MCF 10A (cell line): ENCODE measurements around the gene DNAI4. TPM values are rescaled to one million over a fixed set of nuclear protein-coding genes. Genes with fewer than 3 reads are reported as not detected.
"Not testable (repeated sequence)": the region's sequence is repeated elsewhere in the genome, so short reads cannot be mapped to it uniquely, and the experiment has no call there.

Source experiments
- BruUV-seq: library from RNA; stranded (reverse); fragments of 400-500 nt; replicated peaks from 2 replicates; lab custom pipeline; 2021; lab: Mats Ljungman, UMichigan
- CTCF ChIA-PET: fragments of 300-600 bp; sonication (Branson Sonifier 250); formaldehyde crosslinking; extraction: SDS; loops from one replicate; lab custom pipeline; 2021; ENCODE audit warnings: antibody characterized with exemption, inconsistent platforms; lab: Yijun Ruan, JAX
- POLR2A ChIA-PET: fragments of 300-600, 350-650 bp; sonication (Branson Sonifier 250); formaldehyde crosslinking; extraction: SDS; loops from one replicate; lab custom pipeline; 2020; ENCODE audit warnings: antibody characterized with exemption, inconsistent platforms; lab: Yijun Ruan, JAX
- DNase-seq: peaks from one replicate; pipeline ENCODE4 v3.0.0-alpha.2; 2018; ENCODE audit not compliant: unreplicated experiment
- H3K27ac Mint-ChIP-seq: one replicate; pipeline ENCODE4 v1.8.0; 2022; ENCODE audit warnings: mild to moderate bottlenecking, low read depth, mixed read lengths; ENCODE audit not compliant: unreplicated experiment
- H3K27me3 Mint-ChIP-seq: one replicate; pipeline ENCODE4 v1.8.0; 2022; ENCODE audit warnings: mixed read lengths; ENCODE audit not compliant: insufficient read depth, unreplicated experiment
- H3K36me3 Mint-ChIP-seq: one replicate; pipeline ENCODE4 v1.8.0; 2022; ENCODE audit warnings: mild to moderate bottlenecking, moderate library complexity, mixed read lengths; ENCODE audit not compliant: insufficient read depth, unreplicated experiment
- H3K4me1 Mint-ChIP-seq: one replicate; pipeline ENCODE4 v1.8.0; 2022; ENCODE audit warnings: mixed read lengths; ENCODE audit not compliant: insufficient read depth, unreplicated experiment
- H3K4me3 Mint-ChIP-seq: one replicate; pipeline ENCODE4 v1.8.0; 2022; ENCODE audit warnings: mild to moderate bottlenecking, moderate library complexity, mixed read lengths; ENCODE audit not compliant: unreplicated experiment
- H3K9me3 Mint-ChIP-seq: one replicate; pipeline ENCODE4 v1.8.0; 2022; ENCODE audit warnings: mixed read lengths; ENCODE audit not compliant: unreplicated experiment
- CTCF ChIP-seq: fragments of 200-600 bp; IDR thresholded peaks from one replicate; pipeline ENCODE4 v1.8.0; 2022; ENCODE audit warnings: antibody characterized with exemption, mild to moderate bottlenecking; ENCODE audit not compliant: unreplicated experiment
- intact Hi-C: fragments of 100-400 bp; cut with micrococcal nuclease; formaldehyde crosslinking; loops from 2 replicates; pipeline ENCODE4 v1.14.1; 2022
- total RNA-seq: library from RNA; stranded (reverse); gene quantifications from 2 replicates; pipeline ENCODE4 v1.2.3, GENCODE V29; 2022

DNAI4 gene
- total RNA-seq, 1 experiment from 2014 or later: 7.2 TPM

- no TSS peak for BruUV-seq
- POLR2A ChIA-PET: no interaction called here
- Mint-ChIP-seq H3K27ac (no peak overlapping the region), H3K4me1 (no peaks in the 10 kb centered on the region), H3K9me3 (no peaks in the 10 kb centered on the region), H3K4me3 (no peak overlapping the region), H3K36me3 (no peaks in the 10 kb centered on the region), H3K27me3 (no peaks in the 10 kb centered on the region)
- no peak for DNase-seq
- CTCF ChIA-PET: no interaction called here
- intact Hi-C loops: no loop called here
- TF ChIP-seq CTCF: no peak
Measured at GRCh38 chr1:66791621-66792610, 132.7 kb downstream of the DNAI4 start.

DNA sequence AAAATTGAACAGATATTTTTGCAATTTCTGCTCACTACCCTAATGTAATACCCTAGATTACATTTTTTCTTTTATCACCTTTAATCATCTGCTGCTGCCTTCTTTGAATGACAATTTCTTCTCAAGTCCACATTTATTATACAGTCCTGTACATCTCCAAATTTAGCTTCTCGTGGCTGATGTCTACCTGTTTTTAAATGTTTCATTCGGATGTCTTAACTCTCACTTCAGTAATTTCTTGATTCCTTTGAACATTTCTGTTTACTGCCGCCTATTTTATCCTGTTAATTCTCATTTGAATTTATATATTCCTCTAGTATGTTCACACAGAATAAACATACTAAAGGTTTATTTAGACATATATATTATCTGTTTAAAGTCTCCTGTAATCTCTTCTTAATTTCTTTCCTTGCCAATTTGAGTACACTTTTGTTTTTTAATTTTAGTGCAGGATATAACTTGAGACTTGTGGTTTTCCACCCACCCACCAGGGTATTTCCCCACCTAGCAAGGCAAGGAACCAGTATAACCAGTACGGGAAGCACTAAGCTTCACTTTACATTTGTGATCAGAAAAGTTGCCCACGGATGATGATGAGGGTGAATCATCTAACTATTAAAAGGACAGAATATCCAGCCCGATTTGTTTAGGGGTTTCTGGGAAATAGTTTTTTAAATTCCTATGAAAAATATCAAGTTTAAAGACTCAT, 136.3 kb downstream of the DNAI4 start:
- POLR2A ChIA-PET: no interaction called here
- no peaks in the 10 kb centered on the region for H3K9me3 Mint-ChIP-seq
- no peaks in the 10 kb centered on the region for H3K4me1 Mint-ChIP-seq
- no peaks in the 10 kb centered on the region for H3K36me3 Mint-ChIP-seq
- H3K27me3 Mint-ChIP-seq: no peaks in the 10 kb centered on the region
- no TSS peak for BruUV-seq
- H3K4me3 Mint-ChIP-seq: no peak overlapping the region
- CTCF ChIA-PET: interaction anchor here (0.6 kb wide), 1 partner anchor 70 kb away, joined by 3 read pairs; no protein-coding TSS in a partner anchor
- H3K27ac Mint-ChIP-seq: no peak overlapping the region
- DNase-seq: no peak
- intact Hi-C loops: no loop called here
- no peak for TF ChIP-seq CTCF

DNA sequence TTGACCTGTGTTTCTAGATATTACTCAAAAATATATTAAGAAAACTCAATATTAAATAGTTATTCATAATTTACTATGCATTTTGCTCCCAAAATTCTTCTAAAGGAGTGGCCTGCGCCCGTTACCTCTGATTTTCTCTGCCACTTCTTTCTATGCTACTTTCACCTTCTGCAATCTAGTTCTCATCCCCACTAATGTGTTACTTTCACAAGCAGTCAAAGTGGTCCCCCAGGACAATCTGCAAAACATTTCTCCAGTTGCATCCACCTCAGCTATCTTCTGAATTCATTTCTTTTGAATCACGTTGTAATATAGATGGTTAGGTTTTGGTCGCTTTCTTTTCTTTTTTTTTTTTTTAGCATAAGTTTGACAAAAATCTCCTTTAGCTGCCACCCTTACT, 137.0 kb downstream of the DNAI4 start:
- intact Hi-C loops: no loop called here
- POLR2A ChIA-PET: no interaction called here
- DNase-seq: no peak
- H3K27me3 Mint-ChIP-seq: no peaks in the 10 kb centered on the region
- no TSS peak for BruUV-seq
- H3K36me3 Mint-ChIP-seq: no peaks in the 10 kb centered on the region
- CTCF ChIA-PET: interaction anchor here (0.6 kb wide), 1 partner anchor 69 kb away, joined by 3 read pairs; no protein-coding TSS in a partner anchor
- no peak for TF ChIP-seq CTCF
- no peak overlapping the region for H3K4me3 Mint-ChIP-seq
- H3K4me1 Mint-ChIP-seq: no peaks in the 10 kb centered on the region
- no peaks in the 10 kb centered on the region for H3K9me3 Mint-ChIP-seq
- H3K27ac Mint-ChIP-seq: no peak overlapping the region

DNA sequence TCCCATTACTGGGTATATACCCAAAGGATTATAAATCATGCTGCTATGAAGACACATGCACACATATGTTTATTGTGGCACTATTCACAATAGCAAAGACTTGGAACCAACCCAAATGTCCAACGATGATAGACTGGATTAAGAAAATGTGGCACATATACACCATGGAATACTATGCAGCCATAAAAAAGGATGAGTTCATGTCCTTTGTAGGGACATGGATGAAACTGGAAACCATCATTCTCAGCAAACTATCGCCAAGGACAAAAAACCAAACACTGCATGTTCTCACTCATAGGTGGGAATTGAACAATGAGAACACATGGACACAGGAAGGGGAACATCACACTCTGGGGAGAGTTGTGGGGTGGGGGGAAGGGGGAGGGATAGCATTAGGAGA, 138.9 kb downstream of the DNAI4 start:
- DNase-seq, H3K27ac Mint-ChIP-seq, BruUV-seq, intact Hi-C loops, H3K27me3 Mint-ChIP-seq, CTCF ChIA-PET, H3K4me3 Mint-ChIP-seq, H3K36me3 Mint-ChIP-seq, H3K9me3 Mint-ChIP-seq, H3K4me1 Mint-ChIP-seq, POLR2A ChIA-PET: not testable (repeated sequence)
